HCT116 (cell line): ENCODE data around the gene SNRNP25. TPM values are rescaled to one million over a fixed set of nuclear protein-coding genes. Genes with fewer than 3 reads are reported as not detected.

Experiments
- ATAC-seq: fragments of 200-7000 bp; cut with Tn5 transposase; 2 replicates; pipeline ENCODE4 v1.9.1; 2020; ENCODE audit warnings: mild to moderate bottlenecking, moderate library complexity
- BruUV-seq: library from RNA; stranded (reverse); fragments of 400-500 nt; replicated peaks from 2 replicates; lab custom pipeline; 2021; lab: Mats Ljungman, UMichigan
- CTCF ChIA-PET: fragments of 300-600 bp; sonication (Branson Sonifier 250); formaldehyde crosslinking; loops from one replicate; lab custom pipeline; 2021; ENCODE audit warnings: antibody characterized with exemption; lab: Charles Lee
- POLR2A ChIA-PET: fragments of 300-600, 350-600 bp; sonication (Branson Sonifier 250); formaldehyde crosslinking; loops from one replicate; lab custom pipeline; 2021; ENCODE audit warnings: antibody characterized with exemption; lab: Charles Lee
- RAD21 ChIA-PET, 2 experiments: fragments of 300-600 bp; sonication (Branson Sonifier 250); formaldehyde crosslinking; loops; one replicate each; lab custom pipeline; 2023; ENCODE audit warnings: low total read pairs in 2 of 2; ENCODE audit not compliant: uncharacterized antibody in 2 of 2, unreplicated experiment in 2 of 2, low non-redundant PET in 1 of 2; lab: Charles Lee
- DNase-seq: peaks from one replicate; pipeline ENCODE4 v3.0.0-alpha.2; 2010; ENCODE audit warnings: low read depth, low spot score
- H2AFZ ChIP-seq: fragments of 200-600 bp; shearing (Covaris generic), sonication (generic); 2 replicates; pipeline ENCODE4 v1.6.1; 2017; ENCODE audit warnings: low read depth, mixed run types, mixed read lengths, antibody characterized with exemption, low read length; ENCODE audit not compliant: poor library complexity, severe bottlenecking
- H3K27ac ChIP-seq: 2 replicates; pipeline ENCODE4 v1.5.1; 2012; ENCODE audit warnings: low read depth, low read length
- H3K27me3 ChIP-seq: fragments of 200-600 bp; sonication (generic); 2 replicates; pipeline ENCODE4 v1.6.1; 2016; ENCODE audit warnings: mixed run types, low read length, mixed read lengths; ENCODE audit not compliant: insufficient read depth
- H3K36me3 ChIP-seq, 2 experiments: fragments of 200-500 bp in 1 of 2; fragments of 200-600 bp in 1 of 2; sonication (Bioruptor generic) in 1 of 2; sonication (generic) in 1 of 2; 2 replicates each; pipeline versions ENCODE4 v1.5.1 to v1.6.1; 2014 to 2016; ENCODE audit warnings: low read length in 2 of 2, inconsistent platforms in 1 of 2, mixed read lengths in 1 of 2, mixed run types in 1 of 2; ENCODE audit not compliant: insufficient read depth in 2 of 2, control insufficient read depth in 1 of 2
- H3K4me1 ChIP-seq, 2 experiments: fragments of 200-600 bp in 1 of 2; sonication (generic) in 1 of 2; 2 replicates each; pipeline versions ENCODE4 v1.5.1 to v1.6.1; 2012 to 2017; ENCODE audit warnings: low read length in 2 of 2, inconsistent platforms in 1 of 2, mild to moderate bottlenecking in 1 of 2, mixed read lengths in 1 of 2, mixed run types in 1 of 2, moderate library complexity in 1 of 2; ENCODE audit not compliant: insufficient read depth in 2 of 2, control insufficient read depth in 1 of 2
- H3K4me2 ChIP-seq: fragments of 200-600 bp; sonication (generic); 2 replicates; pipeline ENCODE4 v1.6.1; 2017; ENCODE audit warnings: mixed run types, low read length, mixed read lengths
- H3K4me3 ChIP-seq, 2 experiments: fragments of 200-600 bp in 1 of 2; sonication (generic) in 1 of 2; replicated peaks in 1 of 2; 2 replicates each; pipeline ENCODE4 v1.5.1; 2011 to 2016; ENCODE audit warnings: low read length in 2 of 2, control low read depth in 1 of 2, low read depth in 1 of 2, mild to moderate bottlenecking in 1 of 2, mixed read lengths in 1 of 2, mixed run types in 1 of 2
- H3K79me2 ChIP-seq: fragments of 200-600 bp; sonication (generic); 2 replicates; pipeline ENCODE4 v1.6.1; 2017; ENCODE audit warnings: mild to moderate bottlenecking, mixed run types, low read length, moderate library complexity, mixed read lengths; ENCODE audit not compliant: insufficient read depth
- H3K9ac ChIP-seq: fragments of 200-600 bp; sonication (generic); 2 replicates; pipeline ENCODE4 v1.6.1; 2016; ENCODE audit warnings: low read length, mixed read lengths
- H3K9me2 ChIP-seq: fragments of 200-600 bp; sonication (generic), shearing (Covaris generic); 2 replicates; pipeline ENCODE4 v1.6.1; 2017; ENCODE audit warnings: mixed run types, mild to moderate bottlenecking, moderate library complexity; ENCODE audit not compliant: insufficient read depth
- H3K9me3 ChIP-seq, 2 experiments: fragments of 200-500 bp in 1 of 2; fragments of 200-600 bp in 1 of 2; sonication (Bioruptor generic) in 1 of 2; sonication (generic) in 1 of 2; 2 replicates each; pipeline ENCODE4 v1.6.1; 2014 to 2017; ENCODE audit warnings: low read length in 2 of 2, mixed read lengths in 2 of 2, inconsistent platforms in 1 of 2, low read depth in 1 of 2, mild to moderate bottlenecking in 1 of 2, mixed run types in 1 of 2, moderate library complexity in 1 of 2; ENCODE audit not compliant: control insufficient read depth in 1 of 2, insufficient read depth in 1 of 2
- H4K20me1 ChIP-seq: fragments of 200-600 bp; sonication (generic), shearing (Covaris generic); 2 replicates; pipeline ENCODE4 v1.6.1; 2017; ENCODE audit warnings: mixed run types, mild to moderate bottlenecking, moderate library complexity; ENCODE audit not compliant: insufficient read depth
- ATF3 ChIP-seq: IDR thresholded peaks from 2 replicates; pipeline ENCODE4 v1.6.1; 2012
- ELF1 ChIP-seq: IDR thresholded peaks from 2 replicates; pipeline ENCODE4 v1.6.1; 2012; ENCODE audit warnings: low read depth, borderline replicate concordance
- EZH2 ChIP-seq: fragments of 200-600 bp; sonication (generic); IDR thresholded peaks from 2 replicates; pipeline ENCODE4 v1.6.1; 2017; ENCODE audit warnings: antibody characterized with exemption, mixed run types
- FOSL1 ChIP-seq: IDR thresholded peaks from 2 replicates; pipeline ENCODE4 v1.6.1; 2012; ENCODE audit warnings: low read depth
- JUND ChIP-seq: IDR thresholded peaks from 2 replicates; pipeline ENCODE4 v1.6.1; 2012
- TCF7L2 ChIP-seq: IDR thresholded peaks from 2 replicates; pipeline ENCODE4 v1.7.0; 2011; ENCODE audit warnings: borderline replicate concordance, inconsistent platforms; ENCODE audit not compliant: insufficient read depth, insufficient read length; ENCODE audit errors: extremely low read depth
- YY1 ChIP-seq: IDR thresholded peaks from 2 replicates; pipeline ENCODE4 v1.6.1; 2011; ENCODE audit warnings: low read length, low read depth, moderate library complexity, mild to moderate bottlenecking; ENCODE audit not compliant: insufficient replicate concordance; ENCODE audit errors: extremely low read depth
- ZBTB33 ChIP-seq: IDR thresholded peaks from 2 replicates; pipeline ENCODE4 v1.6.1; 2011; ENCODE audit warnings: mild to moderate bottlenecking, low read length, moderate library complexity; ENCODE audit not compliant: insufficient replicate concordance; ENCODE audit errors: extremely low read depth
- intact Hi-C: fragments of 100-400 bp; cut with micrococcal nuclease; formaldehyde crosslinking; loops from 2 replicates; pipeline ENCODE4 v1.10.0; 2022
- total RNA-seq: library from RNA; stranded (reverse); gene quantifications from one replicate; pipeline ENCODE4 v1.2.1, GENCODE V29; 2021; ENCODE audit not compliant: unreplicated experiment

Gene SNRNP25
- total RNA-seq, 1 experiment from 2014 or later = 24.5 TPM

- ChIA-PET POLR2A (no interaction called here), CTCF (no interaction called here), RAD21 (no interaction called here)
- Histone ChIP-seq H3K36me3 (no peaks in the 10 kb centered on the region), H4K20me1 (no peaks in the 10 kb centered on the region), H3K4me3 (no peak overlapping the region), H3K4me1 (no peaks in the 10 kb centered on the region), H3K9me2 (no peaks in the 10 kb centered on the region), H3K79me2 (no peaks in the 10 kb centered on the region), H2AFZ (no peak overlapping the region), H3K9me3 (no peaks in the 10 kb centered on the region), H3K27ac (no peak overlapping the region), H3K27me3 (no peaks in the 10 kb centered on the region), H3K9ac (no peak overlapping the region), H3K4me2 (no peak overlapping the region)
- DNase-seq (no peak), ATAC-seq (no peak)
- intact Hi-C loops = no loop called here
- TF ChIP-seq ELF1 = no peak
- TF ChIP-seq YY1 = no peak
- no peak for TF ChIP-seq ATF3
- TF ChIP-seq FOSL1 = no peak
- TF ChIP-seq JUND = no peak
- no peak for TF ChIP-seq ZBTB33
- TF ChIP-seq EZH2 = no peak
- no peak for TF ChIP-seq TCF7L2
- BruUV-seq = no TSS peak
Measured at GRCh38 chr16:89391-90302, 36.0 kb downstream of the SNRNP25 start.
